HUES6 (cell line): Measurements from ENCODE around the gene SPACA7.
"Not testable (repeated sequence)": the region's sequence is repeated elsewhere in the genome, so short reads cannot be mapped to it uniquely, and the experiment has no call there.

Experiments used
- H3K27ac ChIP-seq: 2 replicates; pipeline ENCODE4 v1.7.0; 2013; ENCODE audit warnings: low read depth, mild to moderate bottlenecking, low read length, inconsistent platforms
- H3K27me3 ChIP-seq: 2 replicates; pipeline ENCODE4 v1.6.1; 2013; ENCODE audit warnings: low read length; ENCODE audit not compliant: control insufficient read depth, insufficient read depth
- H3K36me3 ChIP-seq: 2 replicates; pipeline ENCODE4 v1.6.1; 2013; ENCODE audit warnings: low read length; ENCODE audit not compliant: control insufficient read depth, insufficient read depth
- H3K4me1 ChIP-seq: 2 replicates; pipeline ENCODE4 v1.6.1; 2013; ENCODE audit warnings: low read length; ENCODE audit not compliant: control insufficient read depth, insufficient read depth
- H3K4me3 ChIP-seq: 2 replicates; pipeline ENCODE4 v1.5.1; 2013; ENCODE audit warnings: low read depth, low read length
- H3K9ac ChIP-seq: one replicate; pipeline ENCODE4 v1.6.1; 2013; ENCODE audit warnings: mild to moderate bottlenecking, low read length
- H3K9me3 ChIP-seq: 2 replicates; pipeline ENCODE4 v1.6.1; 2013; ENCODE audit warnings: low read depth, low read length; ENCODE audit not compliant: control insufficient read depth, insufficient read depth

The SPACA7 gene

DNA sequence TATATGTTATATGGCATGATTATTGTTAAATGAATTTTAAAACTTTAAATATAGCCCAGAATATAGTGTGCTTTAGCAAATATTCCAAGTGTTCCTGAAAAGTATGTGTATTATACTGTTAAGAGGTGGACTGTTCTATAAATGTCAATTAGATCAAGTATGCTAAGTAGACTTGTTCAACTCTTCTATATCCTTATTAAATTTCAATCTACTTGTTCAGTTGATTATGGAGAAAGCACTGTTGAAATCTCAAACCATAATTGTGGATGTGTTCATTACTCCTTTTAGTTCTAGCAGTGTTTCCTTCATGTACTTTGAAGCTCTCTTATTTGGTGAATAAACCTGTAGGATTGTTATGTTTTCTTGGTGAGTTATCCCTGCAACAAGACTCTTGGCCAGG lies 52.5 kb downstream of the SPACA7 start:
- H3K27me3 ChIP-seq, result no peaks in the 10 kb centered on the region; the same call in 1 of the 2 replicates
- no peaks in the 10 kb centered on the region for H3K36me3 ChIP-seq
- H3K27ac ChIP-seq, result no peak overlapping the region
- H3K4me3 ChIP-seq, result no peak overlapping the region
- H3K4me1 ChIP-seq, result no peaks in the 10 kb centered on the region
- H3K9ac ChIP-seq, result no peak overlapping the region
- peaks cover 34% of the 10 kb centered on the region for H3K9me3 ChIP-seq

DNA sequence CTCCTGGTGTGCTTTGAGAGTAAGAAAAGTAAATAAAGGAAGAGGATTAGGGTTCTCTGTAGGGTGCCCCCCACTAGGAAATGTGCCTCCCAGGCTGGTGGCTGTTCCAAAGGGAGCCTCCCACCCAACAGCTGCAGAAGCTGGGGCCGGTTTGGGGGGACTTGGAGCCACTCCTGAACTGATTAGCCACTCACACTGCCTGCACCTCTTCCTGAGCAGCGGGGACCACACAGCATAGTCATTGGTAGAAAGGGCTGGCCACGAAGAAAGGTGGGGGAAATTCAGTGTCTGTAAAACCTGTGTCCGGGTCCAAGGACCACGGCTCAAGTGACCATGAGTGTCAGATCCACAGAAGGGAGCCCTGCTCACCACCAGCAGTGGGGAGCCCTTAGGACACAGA lies 55.6 kb downstream of the SPACA7 start:
- Histone ChIP-seq H3K9me3 (peaks cover 23% of the 10 kb centered on the region), H3K4me3 (no peak overlapping the region), H3K27ac (no peak overlapping the region), H3K36me3 (no peaks in the 10 kb centered on the region), H3K27me3 (no peaks in the 10 kb centered on the region; the same call in 1 of the 2 replicates), H3K4me1 (no peaks in the 10 kb centered on the region), H3K9ac (no peak overlapping the region)

- not testable (repeated sequence) for H3K27ac ChIP-seq, H3K4me3 ChIP-seq, H3K27me3 ChIP-seq, H3K9ac ChIP-seq, H3K36me3 ChIP-seq, H3K4me1 ChIP-seq
- H3K9me3 ChIP-seq, result peaks cover 20% of the 10 kb centered on the region
These were observed 56.6 kb downstream of the SPACA7 start for GRCh38 chr13:112432734-112433133.

DNA sequence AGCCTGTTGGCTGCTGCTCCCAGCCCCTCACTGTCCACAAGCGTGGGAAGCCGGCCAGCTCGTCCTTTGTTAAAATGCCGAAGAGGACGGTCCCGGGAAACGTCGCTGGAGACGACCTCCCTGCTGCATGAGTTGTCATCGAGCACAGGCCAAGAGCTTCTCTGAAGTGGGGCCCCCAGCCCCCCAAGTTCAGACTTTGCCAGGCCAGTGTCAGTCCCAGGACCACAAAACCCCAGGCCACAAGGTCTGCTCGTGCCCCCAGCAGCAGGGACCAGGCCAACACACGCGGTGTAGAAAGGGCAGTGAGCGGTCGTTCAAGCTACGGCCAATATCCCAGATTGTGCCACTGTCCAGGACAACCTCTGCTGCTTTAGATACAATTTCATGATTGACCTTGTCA lies 57.4 kb downstream of the SPACA7 start:
- not testable (repeated sequence) for H3K36me3 ChIP-seq, H3K27me3 ChIP-seq, H3K27ac ChIP-seq, H3K4me1 ChIP-seq, H3K9ac ChIP-seq, H3K4me3 ChIP-seq
- peaks cover 24% of the 10 kb centered on the region for H3K9me3 ChIP-seq

DNA sequence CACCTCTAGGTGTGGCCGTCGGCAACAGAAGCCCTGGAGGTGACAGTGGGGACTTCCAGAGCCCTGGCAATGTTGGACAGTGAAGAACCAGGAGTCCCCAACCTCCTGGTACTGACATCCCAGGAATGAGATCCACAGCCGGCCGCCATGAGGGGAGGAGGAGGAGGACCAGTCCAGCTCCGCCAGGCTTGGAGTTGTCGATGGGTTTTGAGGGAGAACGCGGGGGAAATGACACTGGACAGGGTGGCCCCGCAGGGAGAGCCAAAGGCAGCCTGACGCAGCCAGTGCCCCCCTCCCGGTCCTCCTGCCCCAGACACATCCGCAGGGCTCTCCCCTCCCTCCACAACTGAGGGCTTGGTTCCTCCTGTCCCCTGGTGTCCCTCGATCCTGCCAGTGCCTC lies 57.9 kb downstream of the SPACA7 start:
- Histone ChIP-seq H3K36me3 (no peaks in the 10 kb centered on the region), H3K9me3 (peaks cover 22% of the 10 kb centered on the region), H3K4me3 (no peak overlapping the region), H3K27me3 (no peaks in the 10 kb centered on the region; the same call in 1 of the 2 replicates), H3K9ac (no peak overlapping the region), H3K27ac (no peak overlapping the region), H3K4me1 (no peaks in the 10 kb centered on the region)

GRCh38 chr13:112434937-112435523 lies 58.9 kb downstream of the SPACA7 start:
- Histone ChIP-seq H3K27me3 (no peaks in the 10 kb centered on the region; the same call in 1 of the 2 replicates), H3K9ac (no peak overlapping the region), H3K4me1 (no peaks in the 10 kb centered on the region), H3K36me3 (no peaks in the 10 kb centered on the region), H3K27ac (no peak overlapping the region), H3K9me3 (peaks cover 16% of the 10 kb centered on the region), H3K4me3 (no peak overlapping the region)

DNA sequence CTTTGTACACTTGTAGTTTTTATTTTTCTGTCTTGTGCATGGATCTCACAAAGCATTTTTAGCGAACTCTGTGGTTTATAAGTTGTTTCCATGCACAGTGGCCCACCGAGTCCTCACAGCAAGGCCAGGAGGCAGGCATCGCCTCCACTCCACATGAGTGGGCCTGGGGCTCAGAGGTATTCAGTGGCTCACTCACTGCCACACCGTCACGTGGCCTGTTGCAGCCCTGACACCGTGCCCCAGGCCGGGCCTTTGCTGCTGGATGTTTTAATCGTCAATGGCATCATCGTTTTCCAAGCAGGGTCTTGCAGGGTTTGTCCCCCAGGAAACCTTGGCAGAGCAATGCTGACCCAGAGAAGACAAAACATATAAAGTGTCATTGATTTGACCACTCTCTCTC lies 59.8 kb downstream of the SPACA7 start:
- Histone ChIP-seq H3K9me3 (peaks cover 15% of the 10 kb centered on the region), H3K9ac (no peak overlapping the region), H3K4me3 (no peak overlapping the region), H3K27me3 (peaks cover 2% of the 10 kb centered on the region; the same call in 1 of the 2 replicates), H3K27ac (no peak overlapping the region), H3K4me1 (no peaks in the 10 kb centered on the region), H3K36me3 (no peaks in the 10 kb centered on the region)

DNA sequence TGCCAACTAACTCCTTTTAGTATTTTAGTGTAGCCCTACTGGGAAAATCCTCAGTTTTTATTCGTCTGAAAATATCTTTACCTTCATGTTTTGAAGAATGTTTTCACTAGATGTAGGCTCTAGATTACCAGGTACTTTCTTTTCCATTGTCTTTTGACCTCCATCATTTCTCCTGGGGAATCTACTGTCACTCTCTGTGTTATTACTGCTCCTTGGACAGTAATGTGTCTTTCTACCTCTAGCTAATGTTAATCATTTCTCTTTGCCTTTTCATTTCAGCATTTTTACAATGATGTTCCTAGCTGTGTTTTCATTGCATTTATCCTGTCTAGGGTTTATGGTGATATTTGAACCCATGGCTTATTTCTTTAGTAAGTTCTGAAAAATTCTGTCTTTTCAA lies 61.9 kb downstream of the SPACA7 start:
- H3K9ac ChIP-seq, result no peak overlapping the region
- H3K4me3 ChIP-seq, result no peak overlapping the region
- no peaks in the 10 kb centered on the region for H3K4me1 ChIP-seq
- peaks cover 11% of the 10 kb centered on the region for H3K9me3 ChIP-seq
- no peak overlapping the region for H3K27ac ChIP-seq
- H3K27me3 ChIP-seq, result peaks cover 9% of the 10 kb centered on the region
- no peaks in the 10 kb centered on the region for H3K36me3 ChIP-seq

- Histone ChIP-seq H3K4me1 (no peaks in the 10 kb centered on the region), H3K9ac (no peak overlapping the region), H3K9me3 (peaks cover 11% of the 10 kb centered on the region), H3K27ac (no peak overlapping the region), H3K36me3 (no peaks in the 10 kb centered on the region), H3K27me3 (peaks cover 13% of the 10 kb centered on the region), H3K4me3 (no peak overlapping the region)
These were observed 62.4 kb downstream of the SPACA7 start for GRCh38 chr13:112438515-112438914.

DNA sequence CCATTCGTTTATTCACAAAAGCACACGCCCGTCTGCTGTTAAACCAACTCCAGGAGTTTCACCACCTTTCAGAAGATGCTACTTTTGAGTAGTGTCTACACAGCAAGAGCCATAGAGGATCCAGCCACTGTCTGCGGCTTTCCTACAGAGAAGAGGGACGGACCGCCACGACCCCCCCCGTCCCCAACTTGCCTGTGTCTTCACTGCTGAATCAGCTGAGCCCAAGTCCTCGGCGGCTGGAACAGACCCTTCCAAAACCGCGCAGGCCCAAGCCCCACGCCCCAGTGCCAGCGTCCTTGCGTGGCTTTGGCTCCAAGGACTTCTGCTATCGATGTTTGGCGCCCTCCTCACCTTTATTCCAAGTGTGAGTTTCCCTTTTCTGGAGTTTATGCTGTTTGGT lies 65.1 kb downstream of the SPACA7 start:
- H3K27me3 ChIP-seq, result peaks cover 27% of the 10 kb centered on the region

DNA sequence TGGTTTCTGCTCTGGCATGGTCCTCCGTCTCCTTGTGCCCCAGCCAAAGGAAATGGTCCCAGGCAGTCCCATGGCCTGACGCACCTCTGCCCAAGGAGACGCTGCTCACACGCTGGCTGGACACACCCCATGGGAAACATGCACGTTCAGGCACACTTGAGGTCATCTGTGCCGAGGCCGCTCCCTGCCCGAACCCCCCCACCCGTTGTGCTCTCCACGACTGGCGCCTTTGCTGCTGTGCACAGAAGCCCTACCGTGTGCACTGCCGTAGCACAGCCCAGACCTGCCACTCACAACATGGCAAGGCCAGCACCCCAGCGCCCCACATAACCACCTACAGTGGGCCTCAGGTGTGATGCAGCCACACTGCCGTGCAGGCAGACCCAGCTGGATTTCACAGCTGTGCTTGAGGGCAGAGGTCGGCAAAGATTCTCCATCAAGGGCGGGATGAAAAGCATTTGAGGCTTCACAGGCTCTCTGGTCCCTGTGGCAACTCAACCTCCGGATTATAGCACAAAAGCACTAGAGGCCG lies 65.7 kb downstream of the SPACA7 start:
- no peaks in the 10 kb centered on the region for H3K4me1 ChIP-seq
- peaks cover 29% of the 10 kb centered on the region for H3K27me3 ChIP-seq
- H3K9ac ChIP-seq, result no peak overlapping the region

More for the DNA sequence above, 65.1 kb downstream of the SPACA7 start:
- Histone ChIP-seq H3K9ac (no peak overlapping the region), H3K4me1 (no peaks in the 10 kb centered on the region), H3K27ac (no peak overlapping the region), H3K4me3 (no peak overlapping the region), H3K9me3 (peaks cover 7% of the 10 kb centered on the region; the same call in 1 of the 2 replicates), H3K36me3 (no peaks in the 10 kb centered on the region)

More for the DNA sequence above, 65.7 kb downstream of the SPACA7 start:
- Histone ChIP-seq H3K4me3 (no peak overlapping the region), H3K36me3 (no peaks in the 10 kb centered on the region), H3K27ac (no peak overlapping the region), H3K9me3 (peaks cover 7% of the 10 kb centered on the region; the same call in 1 of the 2 replicates)
